IMR-90 (cell line): ENCODE data around the gene CFDP1. TPM values are rescaled to one million over a fixed set of nuclear protein-coding genes. Genes with fewer than 3 reads are reported as not detected.

ENCODE experiments used
- ATAC-seq: fragments of 200-7000 bp; cut with Tn5 transposase; 2 replicates; pipeline ENCODE4 v1.9.1; 2020; ENCODE audit warnings: low read depth, mild to moderate bottlenecking, moderate library complexity
- BruUV-seq: library from RNA; stranded (reverse); fragments of 400-500 nt; replicated peaks from 2 replicates; lab custom pipeline; 2021; lab: Mats Ljungman, UMichigan
- CTCF ChIA-PET: fragments of 300-600 bp; formaldehyde crosslinking; extraction: SDS; loops from one replicate; lab custom pipeline; 2021; ENCODE audit warnings: antibody characterized with exemption; lab: Yijun Ruan, JAX
- POLR2A ChIA-PET: fragments of 300-600 bp; sonication (Branson Sonifier 250); formaldehyde crosslinking; loops from one replicate; lab custom pipeline; 2022; ENCODE audit warnings: antibody characterized with exemption; ENCODE audit not compliant: unreplicated experiment; lab: Charles Lee
- DNase-seq: peaks from one replicate; pipeline ENCODE4 v3.0.0; 2013
- H2AFZ ChIP-seq: replicated peaks from 2 replicates; pipeline ENCODE3; 2013; ENCODE audit warnings: low read length, mild to moderate bottlenecking; ENCODE audit not compliant: poor library complexity
- H2AK5ac ChIP-seq: 2 replicates; pipeline ENCODE4 v1.6.1; 2013; ENCODE audit warnings: low read depth, low read length, inconsistent platforms
- H2AK9ac ChIP-seq: replicated peaks from 2 replicates; pipeline ENCODE3; 2013; ENCODE audit warnings: mild to moderate bottlenecking, low read depth, low read length, moderate library complexity; ENCODE audit not compliant: poor library complexity
- H2BK120ac ChIP-seq: 2 replicates; pipeline ENCODE4 v1.6.1; 2013; ENCODE audit warnings: low read depth, low read length, inconsistent platforms
- H2BK15ac ChIP-seq: 3 replicates; pipeline ENCODE4 v1.6.1; 2013; ENCODE audit warnings: low read depth, low read length, inconsistent platforms
- H2BK20ac ChIP-seq: 2 replicates; pipeline ENCODE4 v1.6.1; 2013; ENCODE audit warnings: low read depth, mild to moderate bottlenecking, inconsistent platforms, low read length, moderate library complexity
- H2BK5ac ChIP-seq: 2 replicates; pipeline ENCODE4 v1.6.1; 2013; ENCODE audit warnings: mild to moderate bottlenecking, low read depth, low read length, inconsistent platforms; ENCODE audit not compliant: poor library complexity, severe bottlenecking
- H3K14ac ChIP-seq: replicated peaks from 2 replicates; pipeline ENCODE4 v1.6.1; 2013; ENCODE audit warnings: low read depth, low read length, inconsistent platforms
- H3K18ac ChIP-seq: 2 replicates; pipeline ENCODE4 v1.6.1; 2013; ENCODE audit warnings: low read depth, low read length, control low read depth
- H3K23ac ChIP-seq: 2 replicates; pipeline ENCODE4 v1.6.1; 2013; ENCODE audit warnings: low read depth, low read length, inconsistent platforms
- H3K27ac ChIP-seq: 2 replicates; pipeline ENCODE4 v1.5.1; 2013; ENCODE audit warnings: mild to moderate bottlenecking, control low read depth, low read length; ENCODE audit not compliant: insufficient read depth
- H3K27me3 ChIP-seq: 2 replicates; pipeline ENCODE4 v1.6.1; 2013; ENCODE audit warnings: low read length; ENCODE audit not compliant: control insufficient read depth, insufficient read depth
- H3K36me3 ChIP-seq: 2 replicates; pipeline ENCODE4 v1.6.1; 2013; ENCODE audit warnings: low read length, mixed read lengths; ENCODE audit not compliant: control insufficient read depth, insufficient read depth
- H3K4ac ChIP-seq: 2 replicates; pipeline ENCODE4 v1.6.1; 2013; ENCODE audit warnings: low read depth, low read length, inconsistent platforms
- H3K4me1 ChIP-seq: 2 replicates; pipeline ENCODE4 v1.6.1; 2013; ENCODE audit warnings: low read length, mixed read lengths; ENCODE audit not compliant: control insufficient read depth, insufficient read depth
- H3K4me2 ChIP-seq: 2 replicates; pipeline ENCODE4 v1.6.1; 2013; ENCODE audit warnings: low read depth, mild to moderate bottlenecking, control low read depth, low read length, moderate library complexity
- H3K4me3 ChIP-seq: 2 replicates; pipeline ENCODE4 v1.5.1; 2013; ENCODE audit warnings: low read depth, mild to moderate bottlenecking, control low read depth, low read length, moderate library complexity; ENCODE audit not compliant: insufficient read depth
- H3K56ac ChIP-seq: 2 replicates; pipeline ENCODE4 v1.6.1; 2013; ENCODE audit warnings: low read length, inconsistent platforms; ENCODE audit not compliant: insufficient read depth; ENCODE audit errors: extremely low read depth
- H3K79me1 ChIP-seq, 2 experiments: 2 replicates each; pipeline ENCODE4 v1.6.1; 2013; ENCODE audit warnings: low read length in 2 of 2, inconsistent platforms in 1 of 2, low read depth in 1 of 2
- H3K9ac ChIP-seq: 2 replicates; pipeline ENCODE4 v1.6.1; 2013; ENCODE audit warnings: low read depth, low read length, control low read depth
- H3K9me1 ChIP-seq: 2 replicates; pipeline ENCODE4 v1.6.1; 2013; ENCODE audit warnings: low read length, inconsistent platforms; ENCODE audit not compliant: insufficient read depth
- H3K9me3 ChIP-seq: 2 replicates; pipeline ENCODE4 v1.6.1; 2013; ENCODE audit warnings: low read length; ENCODE audit not compliant: control insufficient read depth, insufficient read depth
- H4K20me1 ChIP-seq: 2 replicates; pipeline ENCODE4 v1.6.1; 2013; ENCODE audit warnings: low read length, inconsistent platforms; ENCODE audit not compliant: insufficient read depth
- H4K5ac ChIP-seq: 2 replicates; pipeline ENCODE4 v1.6.1; 2013; ENCODE audit warnings: mild to moderate bottlenecking, low read depth, low read length, control low read depth
- H4K8ac ChIP-seq, 2 experiments: 2 replicates each; pipeline ENCODE4 v1.6.1; 2013; ENCODE audit warnings: low read depth in 2 of 2, low read length in 2 of 2, control low read depth in 1 of 2, inconsistent platforms in 1 of 2
- H4K91ac ChIP-seq: 2 replicates; pipeline ENCODE4 v1.6.1; 2013; ENCODE audit warnings: low read depth, low read length, inconsistent platforms; ENCODE audit not compliant: insufficient read depth
- CHD1 ChIP-seq: IDR thresholded peaks from 2 replicates; pipeline ENCODE4 v1.6.1; 2012; ENCODE audit warnings: low read depth, low read length, improper control_type of control experiment
- MAFK ChIP-seq: IDR thresholded peaks from 2 replicates; pipeline ENCODE4 v1.6.1; 2012; ENCODE audit warnings: low read depth, low read length, improper control_type of control experiment
- WGBS, 2 experiments: methylation state at CpG; one replicate each; pipeline versions ENCODE4 v1.1.5 to v1.1.7; 2013; ENCODE audit warnings: missing lambda C conversion rate in 2 of 2; ENCODE audit not compliant: insufficient read length in 1 of 2; ENCODE audit errors: extremely low coverage in 2 of 2; 5-methylcytosine and 5-hydroxymethylcytosine counted together
- dilution Hi-C: fragments of 300-500 bp; cut with HindIII; formaldehyde crosslinking; loops from one replicate; pipeline ENCODE4 v1.14.3; 2018; ENCODE audit warnings: low sequenced_read_pairs; ENCODE audit not compliant: unreplicated experiment
- in situ Hi-C: fragments of 300-500 bp; cut with MboI; formaldehyde crosslinking; loops from 3 replicates; pipeline ENCODE4 v1.14.3; 2019; ENCODE audit warnings: low sequenced_read_pairs, inconsistent platforms, mixed read lengths
- intact Hi-C: fragments of 100-400 bp; cut with micrococcal nuclease; formaldehyde crosslinking; loops from 2 replicates; pipeline ENCODE4 v1.10.0; 2022
- polyA plus RNA-seq, 3 experiments: library from polyadenylated mRNA; depleted of rRNA; stranded (reverse); fragments of >200 nt; gene quantifications; 2 replicates each; pipeline ENCODE4 v1.2.3, GENCODE V29; 2012; ENCODE audit warnings: low replicate concordance in 1 of 3
- total RNA-seq: library from RNA; depleted of rRNA; stranded (reverse); fragments of >200 nt; gene quantifications from 2 replicates; pipeline ENCODE4 v1.2.3, GENCODE V29; 2012

Gene CFDP1
- total and polyA plus RNA-seq, 2 of the 4 experiments (the other 2 are of a cell fraction): 15.6 to 38.7 TPM

GRCh38 chr16:75286389-75286788, 146.9 kb downstream of the CFDP1 start:
- in situ Hi-C loops (no loop called here), intact Hi-C loops (no loop called here), dilution Hi-C loops (no loop called here)
- Histone ChIP-seq H4K91ac (no peak overlapping the region), H3K23ac (no peak overlapping the region), H3K56ac (no peak overlapping the region), H2AFZ (no peak overlapping the region), H4K20me1 (no peaks in the 10 kb centered on the region), H3K9ac (no peak overlapping the region), H3K27ac (no peak overlapping the region), H3K4me2 (no peak overlapping the region), H3K14ac (no peak overlapping the region), H3K27me3 (no peaks in the 10 kb centered on the region), H4K8ac (no peak overlapping the region), H2AK9ac (no peak overlapping the region), H3K9me1 (peaks cover 9% of the 10 kb centered on the region), H2BK15ac (no peak overlapping the region), H4K5ac (no peak overlapping the region), H3K4me3 (no peak overlapping the region), H3K79me1 (no peaks in the 10 kb centered on the region; a peak in 2 of 4 replicates), H2AK5ac (no peak overlapping the region), H3K36me3 (peaks cover 3% of the 10 kb centered on the region; the same call in 1 of the 2 replicates), H2BK20ac (no peak overlapping the region), H3K18ac (no peak overlapping the region), H3K9me3 (no peaks in the 10 kb centered on the region), H2BK5ac (no peak overlapping the region), H3K4ac (no peak overlapping the region), H3K4me1 (no peaks in the 10 kb centered on the region), H2BK120ac (no peak overlapping the region)
- BruUV-seq: no TSS peak
- WGBS, 2 experiments: 100% methylated on average over 2 of the region's 6 CpGs; no CpG with 5 or more reads in 1 of the 2 experiments
- ATAC-seq (no peak), DNase-seq (no peak)
- POLR2A ChIA-PET: no interaction called here
- CTCF ChIA-PET: no interaction called here
- TF ChIP-seq CHD1 (no peak), MAFK (no peak)
